Chondrocyte (in vitro differentiated cells): Measurements from ENCODE around the gene CFAP97D2. TPM values are rescaled to one million over a fixed set of nuclear protein-coding genes. Genes with fewer than 3 reads are reported as not detected.

Experiments used
- DNase-seq: peaks from one replicate; pipeline ENCODE4 v3.0.0; 2021; ENCODE audit warnings: mixed read lengths, low spot score
- H3K27ac Mint-ChIP-seq: one replicate; pipeline ENCODE4 v1.8.0; 2021; ENCODE audit warnings: mild to moderate bottlenecking, moderate library complexity, mixed read lengths; ENCODE audit not compliant: unreplicated experiment
- H3K27me3 Mint-ChIP-seq: 2 replicates; pipeline ENCODE4 v1.8.0; 2021; ENCODE audit warnings: low read depth, mixed read lengths
- H3K36me3 Mint-ChIP-seq: 2 replicates; pipeline ENCODE4 v1.8.0; 2021; ENCODE audit warnings: low read depth, mixed read lengths
- H3K4me1 Mint-ChIP-seq: 2 replicates; pipeline ENCODE4 v1.8.0; 2021; ENCODE audit warnings: low read depth, mild to moderate bottlenecking, mixed read lengths
- H3K4me3 Mint-ChIP-seq: one replicate; pipeline ENCODE4 v1.8.0; 2021; ENCODE audit warnings: mild to moderate bottlenecking, moderate library complexity, mixed read lengths; ENCODE audit not compliant: unreplicated experiment
- H3K9me3 Mint-ChIP-seq: 2 replicates; pipeline ENCODE4 v1.8.0; 2021; ENCODE audit warnings: low read depth, mixed read lengths
- total RNA-seq: library from RNA; stranded (reverse); gene quantifications from 3 replicates; pipeline ENCODE4 v1.2.1, GENCODE V29; 2021
- TF ChIP-seq, protein P1 (sequence below): fragments of 200-600 bp; sonication (generic); IDR thresholded peaks from 2 replicates; pipeline ENCODE4 v1.5.0; 2021; ENCODE audit warnings: antibody characterized with exemption, mild to moderate bottlenecking, moderate library complexity

CFAP97D2 gene
- total RNA-seq, 1 donor from 2014 or later: not detected

DNA sequence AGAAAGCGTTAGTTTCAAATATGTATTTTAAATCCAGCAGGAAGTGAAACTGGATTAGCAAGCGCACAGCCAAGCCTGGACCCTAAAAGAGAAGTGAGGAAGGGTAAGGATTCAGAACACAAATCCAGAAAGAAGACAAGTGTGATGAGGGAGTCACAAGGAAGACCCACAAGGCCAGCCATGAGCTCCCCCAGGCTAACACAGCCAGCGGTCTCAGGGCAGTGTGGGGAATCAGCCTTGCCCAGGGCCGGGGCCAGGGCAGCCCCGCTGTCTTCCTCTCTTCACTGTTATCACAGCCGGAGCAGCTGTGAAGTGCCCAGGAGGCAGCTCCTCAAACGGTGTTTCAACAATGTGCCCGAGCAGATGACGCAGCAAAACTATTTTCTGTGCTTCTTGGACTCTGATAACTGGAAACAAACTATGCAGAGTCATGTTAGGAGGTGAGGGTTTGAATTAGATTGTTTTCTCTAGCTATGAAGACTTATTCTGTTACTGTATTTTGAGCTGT lies 43.5 kb downstream of the CFAP97D2 start:
- no peak overlapping the region for H3K4me3 Mint-ChIP-seq
- DNase-seq: no peak
- peak overlapping the region; percentile 10 for H3K27ac Mint-ChIP-seq
- H3K36me3 Mint-ChIP-seq: no peaks in the 10 kb centered on the region
- peaks cover 15% of the 10 kb centered on the region for H3K4me1 Mint-ChIP-seq
- no peaks in the 10 kb centered on the region for H3K9me3 Mint-ChIP-seq
- TF ChIP-seq, protein P1, sequence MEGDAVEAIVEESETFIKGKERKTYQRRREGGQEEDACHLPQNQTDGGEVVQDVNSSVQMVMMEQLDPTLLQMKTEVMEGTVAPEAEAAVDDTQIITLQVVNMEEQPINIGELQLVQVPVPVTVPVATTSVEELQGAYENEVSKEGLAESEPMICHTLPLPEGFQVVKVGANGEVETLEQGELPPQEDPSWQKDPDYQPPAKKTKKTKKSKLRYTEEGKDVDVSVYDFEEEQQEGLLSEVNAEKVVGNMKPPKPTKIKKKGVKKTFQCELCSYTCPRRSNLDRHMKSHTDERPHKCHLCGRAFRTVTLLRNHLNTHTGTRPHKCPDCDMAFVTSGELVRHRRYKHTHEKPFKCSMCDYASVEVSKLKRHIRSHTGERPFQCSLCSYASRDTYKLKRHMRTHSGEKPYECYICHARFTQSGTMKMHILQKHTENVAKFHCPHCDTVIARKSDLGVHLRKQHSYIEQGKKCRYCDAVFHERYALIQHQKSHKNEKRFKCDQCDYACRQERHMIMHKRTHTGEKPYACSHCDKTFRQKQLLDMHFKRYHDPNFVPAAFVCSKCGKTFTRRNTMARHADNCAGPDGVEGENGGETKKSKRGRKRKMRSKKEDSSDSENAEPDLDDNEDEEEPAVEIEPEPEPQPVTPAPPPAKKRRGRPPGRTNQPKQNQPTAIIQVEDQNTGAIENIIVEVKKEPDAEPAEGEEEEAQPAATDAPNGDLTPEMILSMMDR: no peak
- no peaks in the 10 kb centered on the region for H3K27me3 Mint-ChIP-seq

DNA sequence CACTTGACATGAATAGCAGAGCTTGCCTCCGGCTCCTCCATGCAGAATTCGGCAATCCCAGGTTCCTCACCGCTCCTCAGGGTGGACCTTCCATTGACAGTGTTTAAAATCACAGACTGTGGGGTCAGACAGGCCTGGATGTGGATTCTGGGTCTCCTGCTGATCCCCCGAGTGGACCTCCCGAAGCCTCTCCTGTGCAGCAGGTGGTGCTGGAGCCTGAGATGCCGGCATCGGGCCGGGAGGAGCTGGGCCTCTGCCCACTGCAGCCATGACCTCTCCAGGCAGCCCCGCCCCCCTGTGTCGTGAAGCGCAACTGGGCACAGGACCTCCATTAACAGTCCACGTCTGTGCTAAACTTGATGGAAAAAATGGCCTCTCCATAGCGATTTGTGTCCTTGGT lies 45.1 kb downstream of the CFAP97D2 start:
- H3K4me1 Mint-ChIP-seq: peaks cover 15% of the 10 kb centered on the region
- no peaks in the 10 kb centered on the region for H3K9me3 Mint-ChIP-seq
- no peaks in the 10 kb centered on the region for H3K36me3 Mint-ChIP-seq
- H3K27ac Mint-ChIP-seq: no peak overlapping the region
- H3K27me3 Mint-ChIP-seq: no peaks in the 10 kb centered on the region
- TF ChIP-seq, protein P1: no peak
- no peak for DNase-seq
- no peak overlapping the region for H3K4me3 Mint-ChIP-seq

DNA sequence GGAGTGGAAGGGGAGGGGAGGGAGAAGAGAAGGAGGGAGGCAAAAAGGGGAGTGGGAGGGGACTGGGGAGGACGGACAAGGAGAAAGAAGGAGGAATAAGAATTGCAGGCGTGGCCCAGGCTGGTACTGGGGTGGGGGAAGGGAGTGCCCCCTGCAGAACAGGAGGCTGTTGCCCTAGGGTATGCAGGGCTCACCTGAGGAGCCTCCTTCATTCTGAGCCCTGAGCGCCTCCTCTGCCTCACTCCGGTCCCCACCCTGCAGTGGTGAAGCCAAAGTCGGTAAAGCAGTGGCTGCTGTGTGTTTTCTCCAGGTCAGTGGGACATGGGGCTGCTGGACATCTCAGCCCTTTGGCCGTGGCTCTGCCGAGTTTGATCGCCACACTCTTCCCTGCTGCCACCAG lies 46.6 kb downstream of the CFAP97D2 start:
- Mint-ChIP-seq H3K4me3 (no peak overlapping the region), H3K27ac (no peak overlapping the region), H3K27me3 (no peaks in the 10 kb centered on the region), H3K36me3 (no peaks in the 10 kb centered on the region), H3K9me3 (no peaks in the 10 kb centered on the region), H3K4me1 (peaks cover 15% of the 10 kb centered on the region)
- TF ChIP-seq, protein P1: no peak
- no peak for DNase-seq

DNA sequence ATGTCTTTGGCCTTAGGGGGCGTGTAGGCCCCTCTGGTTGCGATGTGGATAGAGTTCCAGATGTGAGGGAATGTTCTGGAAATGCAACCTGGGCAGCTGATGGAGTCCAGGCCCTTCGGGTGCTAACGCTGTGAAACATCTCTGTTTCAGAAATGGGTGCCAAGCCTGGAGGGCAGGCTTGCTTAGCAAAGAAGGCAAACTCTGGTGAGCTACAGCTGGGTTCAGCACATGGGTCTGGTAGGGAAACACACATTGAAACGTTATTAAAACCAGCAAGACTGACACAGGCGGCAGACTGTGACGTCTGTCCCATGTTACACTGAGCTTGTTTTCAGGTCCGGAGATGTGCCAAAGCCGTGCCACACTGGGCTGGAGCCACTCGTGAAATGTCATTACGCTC lies 47.0 kb downstream of the CFAP97D2 start:
- Mint-ChIP-seq H3K9me3 (no peaks in the 10 kb centered on the region), H3K4me1 (peaks cover 15% of the 10 kb centered on the region), H3K27ac (no peak overlapping the region), H3K36me3 (no peaks in the 10 kb centered on the region), H3K4me3 (no peak overlapping the region), H3K27me3 (no peaks in the 10 kb centered on the region)
- TF ChIP-seq, protein P1: no peak
- no peak for DNase-seq

DNA sequence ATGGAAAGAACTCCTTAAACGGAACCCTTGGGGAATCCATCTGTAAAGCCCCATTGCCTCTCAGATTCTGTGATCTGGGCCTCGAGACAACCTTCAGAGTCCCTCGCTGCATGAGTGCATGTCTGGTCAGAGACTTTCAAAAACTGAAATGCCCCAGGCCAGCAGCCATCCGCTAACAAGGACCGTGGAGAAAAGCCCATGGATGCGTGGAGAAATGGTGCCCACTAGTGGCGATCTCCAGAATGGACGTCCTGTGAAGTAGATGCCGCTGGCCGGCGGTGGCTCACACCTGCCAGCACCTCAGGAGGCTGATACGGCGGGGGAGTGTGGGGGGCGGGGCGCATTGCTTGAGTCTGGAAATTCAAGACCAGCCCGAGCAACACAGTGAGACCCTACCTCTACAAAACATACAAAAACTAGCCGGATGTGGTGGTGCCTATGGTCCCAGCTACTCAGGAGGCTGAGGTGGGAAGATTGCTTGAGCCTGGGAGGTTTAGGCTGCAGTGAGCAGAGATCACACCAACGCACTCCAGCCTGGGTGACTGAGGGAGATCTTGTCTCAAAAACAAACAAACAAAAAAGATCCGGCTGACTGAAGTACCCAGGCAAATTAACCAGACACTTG lies 47.8 kb downstream of the CFAP97D2 start:
- no peak overlapping the region for H3K4me3 Mint-ChIP-seq
- H3K27ac Mint-ChIP-seq: no peak overlapping the region
- H3K9me3 Mint-ChIP-seq: no peaks in the 10 kb centered on the region
- TF ChIP-seq, protein P1: peak; percentile 95
- H3K4me1 Mint-ChIP-seq: peaks cover 15% of the 10 kb centered on the region
- no peak for DNase-seq
- no peaks in the 10 kb centered on the region for H3K27me3 Mint-ChIP-seq
- no peaks in the 10 kb centered on the region for H3K36me3 Mint-ChIP-seq
